LNCAP (cell line): ENCODE measurements around the gene ASIC3.

ENCODE experiments used
- CTCF ChIP-seq: fragments of 450-650 bp; IDR thresholded peaks from 2 replicates; pipeline ENCODE4 v1.5.1; 2017; ENCODE audit warnings: mild to moderate bottlenecking

The ASIC3 gene

GRCh38 chr7:151039850-151040548 lies 8.3 kb upstream of the ASIC3 start:
- TF ChIP-seq CTCF: no peak

GRCh38 chr7:151040616-151041375 lies 7.5 kb upstream of the ASIC3 start:
- TF ChIP-seq CTCF: no peak

GRCh38 chr7:151043959-151044358 lies 4.4 kb upstream of the ASIC3 start:
- TF ChIP-seq CTCF: no peak

- TF ChIP-seq CTCF: no peak
Observed at GRCh38 chr7:151045262-151045661, 3.1 kb upstream of the ASIC3 start.

- TF ChIP-seq CTCF: no peak
Observed at GRCh38 chr7:151045967-151046366, 2.4 kb upstream of the ASIC3 start.

- TF ChIP-seq CTCF: no peak
Observed at GRCh38 chr7:151046603-151047573, 1.4 kb upstream of the ASIC3 start.

- TF ChIP-seq CTCF: no peak
Observed at GRCh38 chr7:151048911-151049463, 656 bp downstream of the ASIC3 start.
